A673 (cell line): Measurements from ENCODE around the gene SCARB2. TPM values are rescaled to one million over a fixed set of nuclear protein-coding genes. Genes with fewer than 3 reads are reported as not detected.

Experiments
- BruUV-seq: library from RNA; stranded (reverse); fragments of 400-500 nt; replicated peaks from 2 replicates; lab custom pipeline; 2021; lab: Mats Ljungman, UMichigan
- CTCF ChIA-PET: fragments of 300-600 bp; sonication (Branson Sonifier 250); formaldehyde crosslinking; loops from one replicate; lab custom pipeline; 2022; ENCODE audit warnings: antibody characterized with exemption; lab: Charles Lee
- POLR2A ChIA-PET: fragments of 300-600 bp; sonication (Branson Sonifier 250); formaldehyde crosslinking; loops from one replicate; lab custom pipeline; 2022; ENCODE audit warnings: antibody characterized with exemption; ENCODE audit not compliant: low non-redundant PET; lab: Charles Lee
- DNase-seq: peaks from one replicate; pipeline ENCODE4 v3.0.0-alpha.2; 2015; ENCODE audit warnings: low spot score
- H3K27ac ChIP-seq: fragments of 200-600 bp; sonication (generic); 2 replicates; pipeline ENCODE4 v1.5.1; 2016; ENCODE audit warnings: mixed run types, low read depth, mild to moderate bottlenecking, mixed read lengths, antibody characterized with exemption, low read length; ENCODE audit not compliant: poor library complexity, severe bottlenecking
- H3K27me3 ChIP-seq: fragments of 200-600 bp; sonication (generic); replicated peaks from 2 replicates; pipeline ENCODE4 v1.6.1; 2017; ENCODE audit warnings: mixed run types, low read depth, mild to moderate bottlenecking, mixed read lengths, antibody characterized with exemption, low read length; ENCODE audit not compliant: insufficient read depth, poor library complexity
- H3K36me3 ChIP-seq: fragments of 200-600 bp; sonication (generic); 2 replicates; pipeline ENCODE4 v1.6.1; 2016; ENCODE audit warnings: mixed run types, mild to moderate bottlenecking, mixed read lengths, antibody characterized with exemption, low read length; ENCODE audit not compliant: insufficient read depth, poor library complexity, severe bottlenecking
- H3K4me1 ChIP-seq: fragments of 200-600 bp; sonication (generic); 2 replicates; pipeline ENCODE4 v1.6.1; 2017; ENCODE audit warnings: mixed run types, mild to moderate bottlenecking, mixed read lengths, antibody characterized with exemption, low read length; ENCODE audit not compliant: insufficient read depth, poor library complexity, severe bottlenecking
- H3K4me3 ChIP-seq: fragments of 200-600 bp; sonication (generic); 2 replicates; pipeline ENCODE4 v1.5.1; 2016; ENCODE audit warnings: low read depth, mixed run types, mild to moderate bottlenecking, mixed read lengths, low read length; ENCODE audit not compliant: poor library complexity, severe bottlenecking
- H3K9me3 ChIP-seq: fragments of 200-600 bp; sonication (generic); 2 replicates; pipeline ENCODE4 v1.6.1; 2016; ENCODE audit warnings: mixed run types, low read depth, mild to moderate bottlenecking, mixed read lengths, antibody characterized with exemption, low read length; ENCODE audit not compliant: poor library complexity, severe bottlenecking
- CTCF ChIP-seq: fragments of 300-800, 200-600 bp; sonication (generic); conservative IDR thresholded peaks from 2 replicates; pipeline ENCODE4 v1.5.1; 2017; ENCODE audit warnings: low read depth, mild to moderate bottlenecking, antibody characterized with exemption, low read length, moderate library complexity, mixed read lengths
- EZH2 ChIP-seq: fragments of 200-600 bp; sonication (generic); IDR thresholded peaks from 2 replicates; pipeline ENCODE4 v1.6.1; 2017; ENCODE audit warnings: borderline replicate concordance, low read depth, mild to moderate bottlenecking, mixed read lengths, antibody characterized with exemption, low read length; ENCODE audit not compliant: poor library complexity, severe bottlenecking
- intact Hi-C: fragments of 100-400 bp; cut with micrococcal nuclease; formaldehyde crosslinking; loops from one replicate; pipeline ENCODE4 v1.10.0; 2022; ENCODE audit not compliant: unreplicated experiment
- total RNA-seq: library from RNA; stranded (reverse); gene quantifications from 2 replicates; pipeline ENCODE4 v1.2.3, GENCODE V29; 2021

The SCARB2 gene
- total RNA-seq, 1 experiment from 2014 or later, result 27.9 TPM

DNA sequence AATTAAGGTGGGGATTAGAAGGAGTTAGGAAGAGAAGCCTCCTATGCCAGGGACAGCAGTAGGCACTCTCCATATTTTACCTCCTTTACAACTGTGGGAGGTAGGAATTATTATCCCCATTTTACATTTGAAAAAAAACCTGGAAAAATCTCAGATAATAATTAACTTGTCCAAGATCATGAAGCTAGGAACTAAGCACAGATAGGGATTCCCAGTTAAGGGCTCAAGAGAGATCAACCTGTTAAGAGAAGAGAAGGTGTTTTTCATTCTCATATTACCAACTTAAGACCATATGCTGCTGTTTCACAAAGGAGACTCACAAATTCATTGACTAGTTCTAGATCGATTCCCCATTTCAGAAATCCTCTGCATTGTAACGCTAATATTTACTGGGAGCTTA lies 21.8 kb upstream of the SCARB2 start:
- Histone ChIP-seq H3K27ac (no peak overlapping the region), H3K4me3 (no peak overlapping the region), H3K4me1 (no peaks in the 10 kb centered on the region), H3K9me3 (peaks cover 7% of the 10 kb centered on the region), H3K27me3 (no peaks in the 10 kb centered on the region), H3K36me3 (no peaks in the 10 kb centered on the region)
- DNase-seq, result no peak
- intact Hi-C loops, result no loop called here
- ChIA-PET CTCF (no interaction called here), POLR2A (no interaction called here)
- no peak for TF ChIP-seq EZH2
- no peak for TF ChIP-seq CTCF
- BruUV-seq, result no TSS peak

- Histone ChIP-seq H3K9me3 (no peaks in the 10 kb centered on the region), H3K4me1 (no peaks in the 10 kb centered on the region), H3K36me3 (no peaks in the 10 kb centered on the region), H3K27me3 (no peaks in the 10 kb centered on the region), H3K27ac (no peak overlapping the region), H3K4me3 (no peak overlapping the region)
- BruUV-seq, result no TSS peak
- ChIA-PET POLR2A (no interaction called here), CTCF (no interaction called here)
- intact Hi-C loops, result no loop called here
- no peak for DNase-seq
- TF ChIP-seq CTCF (no peak), EZH2 (no peak)
These were observed 21.0 kb upstream of the SCARB2 start for GRCh38 chr4:76234679-76235044.

- Histone ChIP-seq H3K9me3 (no peaks in the 10 kb centered on the region), H3K4me1 (no peaks in the 10 kb centered on the region), H3K27me3 (no peaks in the 10 kb centered on the region), H3K4me3 (no peak overlapping the region), H3K36me3 (no peaks in the 10 kb centered on the region), H3K27ac (no peak overlapping the region)
- no peak for DNase-seq
- intact Hi-C loops, result no loop called here
- POLR2A ChIA-PET, result no interaction called here
- TF ChIP-seq EZH2, result no peak
- no peak for TF ChIP-seq CTCF
- CTCF ChIA-PET, result no interaction called here
- no TSS peak for BruUV-seq
These were observed 20.5 kb upstream of the SCARB2 start for GRCh38 chr4:76233967-76234678.
